Measurements from ENCODE around the gene MVK. TPM values are rescaled to one million over a fixed set of nuclear protein-coding genes. Genes with fewer than 3 reads are reported as not detected.
A peak's percentile ranks its signal among the peaks of the same experiment; 100 is the strongest.

Gene MVK
- polyA plus RNA-seq, 1 donor (not counting 4 experiments of a cell fraction or from before 2014, with no cell fraction given): 26.7 TPM

GRCh38 chr12:109580684-109581333, 7.2 kb downstream of the MVK start:
- H3K27me3 ChIP-seq (ENCODE audit: control insufficient read depth, extremely low read depth, insufficient read depth, low read length): no peaks in the 10 kb centered on the region
- peaks cover 5% of the 10 kb centered on the region for H3K9me1 ChIP-seq (ENCODE audit: control insufficient read depth, extremely low read depth, insufficient read depth, low read length)
- H3K27ac ChIP-seq (ENCODE audit: control insufficient read depth, insufficient read depth, low read length): no peak overlapping the region
- no peak overlapping the region for H3K4me3 ChIP-seq (ENCODE audit: control insufficient read depth in 2 of 3, extremely low read depth in 1 of 3, insufficient read depth in 2 of 3, low read depth in 1 of 3, low read length in 3 of 3)
- peaks cover 15% of the 10 kb centered on the region for H3K4me1 ChIP-seq (ENCODE audit: control insufficient read depth, extremely low read depth, insufficient read depth, low read length)
- H3K4me2 ChIP-seq (ENCODE audit: control insufficient read depth, extremely low read depth, insufficient read depth, low read depth, low read length): no peak overlapping the region
- no peaks in the 10 kb centered on the region for H3K9me3 ChIP-seq (ENCODE audit: control insufficient read depth, low read depth, low read length)
- DNase-seq (ENCODE audit: low read depth, low spot score): no peak
- dilution Hi-C loops (cut with MboI; ENCODE audit: extremely low pct_ligation_motif_present, low sequenced_read_pairs): no loop called here
- TF ChIP-seq EZH2 (IDR thresholded peaks at IDR 0.05; ENCODE audit: low read length): no peak
- no peak for TF ChIP-seq CTCF (optimal IDR thresholded peaks at IDR 0.05 in 1 of 3, IDR thresholded peaks at IDR 0.05 in 1 of 3, conservative IDR thresholded peaks at IDR 0.05 in 1 of 3; ENCODE audit: extremely low read depth in 1 of 3, insufficient read depth in 2 of 3, low read length in 3 of 3)
- H2AFZ ChIP-seq (ENCODE audit: control insufficient read depth, low read length): no peak overlapping the region
- peaks cover 24 to 41% of the 10 kb centered on the region in 2 experiments for H3K36me3 ChIP-seq (ENCODE audit: control insufficient read depth in 2 of 2, extremely low read depth in 1 of 2, insufficient read depth in 2 of 2, low read length in 2 of 2)
- H3K79me2 ChIP-seq (ENCODE audit: control insufficient read depth, insufficient read depth, low read length): peaks cover 6% of the 10 kb centered on the region
- H3K9ac ChIP-seq (ENCODE audit: control insufficient read depth, extremely low read depth, insufficient read depth, low read length): no peak overlapping the region
- H4K20me1 ChIP-seq (ENCODE audit: control insufficient read depth, extremely low read depth, insufficient read depth, low read length): peaks cover 10% of the 10 kb centered on the region
- FAIRE-seq: no peak

GRCh38 chr12:109581334-109581691, 7.7 kb downstream of the MVK start:
- FAIRE-seq (no peak), DNase-seq (ENCODE audit: low read depth, low spot score) (no peak)
- H3K9ac ChIP-seq (ENCODE audit: control insufficient read depth, extremely low read depth, insufficient read depth, low read length): no peak overlapping the region
- H3K79me2 ChIP-seq (ENCODE audit: control insufficient read depth, insufficient read depth, low read length): peaks cover 4% of the 10 kb centered on the region
- peaks cover 5% of the 10 kb centered on the region for H3K9me1 ChIP-seq (ENCODE audit: control insufficient read depth, extremely low read depth, insufficient read depth, low read length)
- peaks cover 15% of the 10 kb centered on the region for H3K4me1 ChIP-seq (ENCODE audit: control insufficient read depth, extremely low read depth, insufficient read depth, low read length)
- H3K4me2 ChIP-seq (ENCODE audit: control insufficient read depth, extremely low read depth, insufficient read depth, low read depth, low read length): peak overlapping the region; percentile 46
- peaks cover 24 to 42% of the 10 kb centered on the region in 2 experiments for H3K36me3 ChIP-seq (ENCODE audit: control insufficient read depth in 2 of 2, extremely low read depth in 1 of 2, insufficient read depth in 2 of 2, low read length in 2 of 2)
- H4K20me1 ChIP-seq (ENCODE audit: control insufficient read depth, extremely low read depth, insufficient read depth, low read length): peaks cover 10% of the 10 kb centered on the region
- no peak overlapping the region for H3K4me3 ChIP-seq (ENCODE audit: control insufficient read depth in 2 of 3, extremely low read depth in 1 of 3, insufficient read depth in 2 of 3, low read depth in 1 of 3, low read length in 3 of 3)
- dilution Hi-C loops (cut with MboI; ENCODE audit: extremely low pct_ligation_motif_present, low sequenced_read_pairs): no loop called here
- no peak overlapping the region for H2AFZ ChIP-seq (ENCODE audit: control insufficient read depth, low read length)
- H3K27ac ChIP-seq (ENCODE audit: control insufficient read depth, insufficient read depth, low read length): peak overlapping the region; percentile 45
- H3K9me3 ChIP-seq (ENCODE audit: control insufficient read depth, low read depth, low read length): no peaks in the 10 kb centered on the region
- TF ChIP-seq EZH2 (IDR thresholded peaks at IDR 0.05; ENCODE audit: low read length) (no peak), CTCF (optimal IDR thresholded peaks at IDR 0.05 in 1 of 3, IDR thresholded peaks at IDR 0.05 in 1 of 3, conservative IDR thresholded peaks at IDR 0.05 in 1 of 3; ENCODE audit: extremely low read depth in 1 of 3, insufficient read depth in 2 of 3, low read length in 3 of 3) (no peak)
- no peaks in the 10 kb centered on the region for H3K27me3 ChIP-seq (ENCODE audit: control insufficient read depth, extremely low read depth, insufficient read depth, low read length)
